SK-N-SH (cell line): ENCODE data around the gene CD93. TPM values are rescaled to one million over a fixed set of nuclear protein-coding genes. Genes with fewer than 3 reads are reported as not detected.

Experiments used
- CTCF ChIA-PET: fragments of 300-600, 350-600 bp; formaldehyde crosslinking; extraction: SDS; loops from one replicate; lab custom pipeline; 2021; lab: Yijun Ruan, JAX
- POLR2A ChIA-PET: fragments of 350-600 bp; sonication (Branson Sonifier 250); formaldehyde crosslinking; extraction: SDS; loops from one replicate; lab custom pipeline; 2020; ENCODE audit warnings: antibody characterized with exemption, inconsistent platforms; lab: Yijun Ruan, JAX
- DNase-seq: peaks from one replicate; pipeline ENCODE4 v3.0.0; 2012
- H2AFZ ChIP-seq: fragments of 200-600 bp; sonication (generic); 2 replicates; pipeline ENCODE4 v1.8.1; 2016; ENCODE audit warnings: antibody characterized with exemption, mild to moderate bottlenecking, low read depth
- H3F3A ChIP-seq: fragments of 200-600 bp; sonication (generic); replicated peaks from 2 replicates; pipeline ENCODE3; 2016; ENCODE audit warnings: antibody characterized with exemption, mild to moderate bottlenecking; ENCODE audit not compliant: insufficient read depth
- H3K27ac ChIP-seq, 2 experiments: fragments of 200-500 bp in 1 of 2; fragments of 200-600 bp in 1 of 2; sonication (Bioruptor generic) in 1 of 2; sonication (generic), shearing (Covaris generic) in 1 of 2; 2 replicates each; pipeline versions ENCODE4 v1.5.1 to v1.6.1; 2014 to 2016; ENCODE audit warnings: low read depth in 2 of 2, inconsistent platforms in 1 of 2, low read length in 1 of 2, mild to moderate bottlenecking in 1 of 2, mixed read lengths in 1 of 2
- H3K27me3 ChIP-seq: fragments of 200-600 bp; sonication (generic), shearing (Covaris generic); 2 replicates; pipeline ENCODE4 v1.6.1; 2016; ENCODE audit warnings: mixed run types; ENCODE audit not compliant: insufficient read depth
- H3K36me3 ChIP-seq, 2 experiments: fragments of 200-500 bp in 1 of 2; fragments of 200-600 bp in 1 of 2; sonication (Bioruptor generic) in 1 of 2; sonication (generic) in 1 of 2; replicated peaks in 1 of 2; 2 replicates each; pipeline versions ENCODE3 to v1.5.1; 2014 to 2016; ENCODE audit warnings: low read length in 1 of 2, mild to moderate bottlenecking in 1 of 2; ENCODE audit not compliant: insufficient read depth in 2 of 2, control insufficient read depth in 1 of 2
- H3K4me1 ChIP-seq, 2 experiments: fragments of 200-500 bp in 1 of 2; fragments of 200-600 bp in 1 of 2; sonication (Bioruptor generic) in 1 of 2; sonication (generic), shearing (Covaris generic) in 1 of 2; 2 replicates each; pipeline versions ENCODE4 v1.5.1 to v1.6.1; 2014 to 2016; ENCODE audit warnings: low read depth in 1 of 2, low read length in 1 of 2, mixed run types in 1 of 2; ENCODE audit not compliant: insufficient read depth in 2 of 2, control insufficient read depth in 1 of 2
- H3K4me2 ChIP-seq: fragments of 200-600 bp; sonication (generic), shearing (Covaris generic); 2 replicates; pipeline ENCODE4 v1.6.1; 2017; ENCODE audit warnings: mixed run types
- H3K4me3 ChIP-seq, 2 experiments: fragments of 200-500 bp in 1 of 2; fragments of 200-600 bp in 1 of 2; sonication (Bioruptor generic) in 1 of 2; sonication (generic), shearing (Covaris generic) in 1 of 2; 2 replicates each; pipeline versions ENCODE4 v1.5.1 to v1.8.1; 2014 to 2016; ENCODE audit warnings: low read depth in 2 of 2, inconsistent platforms in 1 of 2, low read length in 1 of 2, mild to moderate bottlenecking in 1 of 2, mixed read lengths in 1 of 2, moderate library complexity in 1 of 2
- H3K79me2 ChIP-seq: fragments of 200-600 bp; sonication (generic); 2 replicates; pipeline ENCODE4 v1.8.1; 2017; ENCODE audit warnings: mild to moderate bottlenecking; ENCODE audit not compliant: insufficient read depth
- H3K9ac ChIP-seq: fragments of 200-600 bp; sonication (generic); 2 replicates; pipeline ENCODE4 v1.6.1; 2017; ENCODE audit warnings: mixed run types
- H3K9me2 ChIP-seq: fragments of 200-600 bp; sonication (generic); 2 replicates; pipeline ENCODE4 v1.6.1; 2017; ENCODE audit warnings: mixed run types
- H3K9me3 ChIP-seq: fragments of 200-600 bp; sonication (generic); 2 replicates; pipeline ENCODE4 v1.6.1; 2017; ENCODE audit warnings: mixed run types, mild to moderate bottlenecking, moderate library complexity
- H4K20me1 ChIP-seq: fragments of 200-600 bp; sonication (generic); 2 replicates; pipeline ENCODE4 v1.6.1; 2017; ENCODE audit warnings: mild to moderate bottlenecking, mixed run types; ENCODE audit not compliant: insufficient read depth
- ELF1 ChIP-seq: IDR thresholded peaks from 2 replicates; pipeline ENCODE4 v1.4.0; 2012
- FOSL2 ChIP-seq: IDR thresholded peaks from 2 replicates; pipeline ENCODE4 v1.4.0; 2012; ENCODE audit warnings: low read depth, mild to moderate bottlenecking, moderate library complexity, borderline replicate concordance
- GATA2 ChIP-seq: sonication (generic); formaldehyde crosslinking; IDR thresholded peaks from 2 replicates; pipeline ENCODE4 v1.5.0; 2020; ENCODE audit warnings: mild to moderate bottlenecking, missing genetic modification reagents
- IRF3 ChIP-seq: fragments of 150-350 bp; IDR thresholded peaks from 2 replicates; pipeline ENCODE4 v1.6.1; 2016; ENCODE audit warnings: mild to moderate bottlenecking, low read depth, low read length
- JUND ChIP-seq: IDR thresholded peaks from 2 replicates; pipeline ENCODE4 v1.4.0; 2012
- RAD21 ChIP-seq: IDR thresholded peaks from 2 replicates; pipeline ENCODE4 v1.6.1; 2012; ENCODE audit warnings: mild to moderate bottlenecking, low read length
- SIN3A ChIP-seq: IDR thresholded peaks from 2 replicates; pipeline ENCODE4 v1.6.1; 2012; ENCODE audit warnings: low read depth, mild to moderate bottlenecking, low read length, moderate library complexity, borderline replicate concordance
- SMC3 ChIP-seq: IDR thresholded peaks from 2 replicates; pipeline ENCODE4 v1.6.1; 2012; ENCODE audit warnings: low read depth, low read length, improper control_type of control experiment
- TAF1 ChIP-seq: IDR thresholded peaks from 2 replicates; pipeline ENCODE4 v1.6.1; 2012; ENCODE audit warnings: low read depth, mild to moderate bottlenecking, low read length, moderate library complexity, borderline replicate concordance
- YY1 ChIP-seq: IDR thresholded peaks from 2 replicates; pipeline ENCODE4 v1.4.0; 2012; ENCODE audit warnings: low read depth, mild to moderate bottlenecking
- ZBTB33 ChIP-seq: IDR thresholded peaks from 2 replicates; pipeline ENCODE4 v1.4.0; 2012; ENCODE audit warnings: low read depth, borderline replicate concordance
- WGBS: methylation state at CpG from one replicate; pipeline ENCODE4 v1.1.6; 2017; ENCODE audit warnings: low lambda C conversion rate; 5-methylcytosine and 5-hydroxymethylcytosine counted together
- polyA plus RNA-seq, 3 experiments: library from polyadenylated mRNA; depleted of rRNA; stranded (reverse); fragments of >200 nt; gene quantifications; 2 replicates each; pipeline ENCODE4 v1.2.3, GENCODE V29; 2012

Gene CD93
- polyA plus RNA-seq, 1 of the 3 experiments (the other 2 are of a cell fraction), result 0.03 TPM

- TF ChIP-seq ZBTB33 (no peak), YY1 (no peak), ELF1 (no peak), IRF3 (no peak), SMC3 (no peak)
- TF ChIP-seq, all 33 proteins: peak for 0
Observed at GRCh38 chr20:23071996-23072395, 14.1 kb downstream of the CD93 start (continued).

GRCh38 chr20:23071398-23071797 is 14.7 kb downstream of the CD93 start:
- POLR2A ChIA-PET, result no interaction called here
- Histone ChIP-seq H3K9me2 (no peaks in the 10 kb centered on the region), H3K4me1 (no peaks in the 10 kb centered on the region), H3K4me2 (no peak overlapping the region), H4K20me1 (no peaks in the 10 kb centered on the region), H3K9me3 (no peaks in the 10 kb centered on the region), H3K4me3 (no peak overlapping the region), H3K27me3 (peaks cover 33% of the 10 kb centered on the region; the same call in 1 of the 2 replicates), H3K27ac (no peak overlapping the region), H3F3A (no peaks in the 10 kb centered on the region), H3K9ac (no peak overlapping the region), H3K79me2 (no peaks in the 10 kb centered on the region), H3K36me3 (no peaks in the 10 kb centered on the region), H2AFZ (no peak overlapping the region)
- 23% methylated on average over 3 of the region's 3 CpGs for WGBS
- no peak for DNase-seq
- CTCF ChIA-PET, result no interaction called here
- TF ChIP-seq SIN3A, result no peak

GRCh38 chr20:23069108-23069507 is 17.0 kb downstream of the CD93 start:
- ChIA-PET CTCF (no interaction called here), POLR2A (no interaction called here)
- H3K9me2 ChIP-seq, result no peaks in the 10 kb centered on the region
- H3K4me3 ChIP-seq, result no peak overlapping the region
- H3F3A ChIP-seq, result no peaks in the 10 kb centered on the region
- no peak overlapping the region for H3K4me2 ChIP-seq
- no peaks in the 10 kb centered on the region for H3K36me3 ChIP-seq
- H3K9me3 ChIP-seq, result no peaks in the 10 kb centered on the region
- no peak for DNase-seq
- peaks cover 50% of the 10 kb centered on the region; the same call in 1 of the 2 replicates for H3K27me3 ChIP-seq
- no peak overlapping the region for H3K9ac ChIP-seq
- TF ChIP-seq IRF3 (no peak), GATA2 (CRISPR knock-in tag) (no peak), SIN3A (no peak), RAD21 (no peak), TAF1 (no peak), JUND (no peak), FOSL2 (no peak)
- no peak overlapping the region for H2AFZ ChIP-seq
- no peaks in the 10 kb centered on the region for H3K4me1 ChIP-seq
- 0% methylated on average over 2 of the region's 2 CpGs for WGBS
- no peak overlapping the region for H3K27ac ChIP-seq
- no peaks in the 10 kb centered on the region for H4K20me1 ChIP-seq
- H3K79me2 ChIP-seq, result no peaks in the 10 kb centered on the region
